Smooth muscle cell (in vitro differentiated cells): Measurements from ENCODE around the gene DNAH8. TPM values are rescaled to one million over a fixed set of nuclear protein-coding genes. Genes with fewer than 3 reads are reported as not detected.

Experiments
- DNase-seq: peaks from one replicate; lab custom pipeline; 2025; ENCODE audit not compliant: unreplicated experiment; lab: John Stamatoyannopoulos, UW
- H2AFZ ChIP-seq: fragments of 200-600 bp; sonication (generic); 2 replicates; pipeline ENCODE4 v1.6.0; 2016; ENCODE audit warnings: antibody characterized with exemption, low read depth, mild to moderate bottlenecking
- H3F3A ChIP-seq: fragments of 200-600 bp; sonication (generic); 2 replicates; pipeline ENCODE4 v1.6.0; 2017; ENCODE audit warnings: antibody characterized with exemption, low read depth
- H3K27ac ChIP-seq: fragments of 200-600 bp; sonication (generic); 2 replicates; pipeline ENCODE4 v1.5.1; 2016; ENCODE audit warnings: low read depth, mild to moderate bottlenecking
- H3K27me3 ChIP-seq: fragments of 200-600 bp; sonication (generic); 2 replicates; pipeline ENCODE4 v1.6.1; 2016; ENCODE audit warnings: low read depth, mild to moderate bottlenecking
- H3K36me3 ChIP-seq: fragments of 200-600 bp; sonication (generic); 2 replicates; pipeline ENCODE4 v1.5.1; 2016; ENCODE audit warnings: low read depth
- H3K4me1 ChIP-seq: fragments of 200-600 bp; sonication (generic); 2 replicates; pipeline ENCODE4 v1.5.1; 2016; ENCODE audit warnings: low read depth
- H3K4me2 ChIP-seq: fragments of 200-600 bp; sonication (generic); 2 replicates; pipeline ENCODE4 v1.6.0; 2016; ENCODE audit warnings: mild to moderate bottlenecking
- H3K4me3 ChIP-seq: fragments of 200-600 bp; sonication (generic); 2 replicates; pipeline ENCODE4 v1.5.1; 2016; ENCODE audit warnings: mild to moderate bottlenecking
- H3K79me2 ChIP-seq: fragments of 200-600 bp; sonication (generic); 2 replicates; pipeline ENCODE4 v1.6.0; 2016; ENCODE audit warnings: low read depth, mild to moderate bottlenecking
- H3K9ac ChIP-seq: fragments of 200-600 bp; sonication (generic); 2 replicates; pipeline ENCODE4 v1.6.0; 2016; ENCODE audit warnings: low read depth
- H3K9me3 ChIP-seq: fragments of 200-600 bp; sonication (generic); replicated peaks from 2 replicates; pipeline ENCODE4 v1.5.1; 2016; ENCODE audit warnings: low read depth
- H4K20me1 ChIP-seq: fragments of 200-600 bp; sonication (generic); 2 replicates; pipeline ENCODE4 v1.6.0; 2016; ENCODE audit warnings: low read depth
- WGBS: methylation state at CpG from one replicate; pipeline ENCODE4 v1.1.7; 2016; ENCODE audit warnings: low lambda C conversion rate; 5-methylcytosine and 5-hydroxymethylcytosine counted together
- polyA plus RNA-seq: library from polyadenylated mRNA; unstranded; fragments of >200 nt; fragmentation: Nextera tagmentation; extraction: Ambion mirVana; gene quantifications from 2 replicates; pipeline ENCODE4 v1.2.1, GENCODE V29; 2016
- total RNA-seq: library from RNA; depleted of rRNA; stranded (reverse); fragments of >200 nt; gene quantifications from 2 replicates; pipeline ENCODE4 v1.2.3, GENCODE V29; 2014
- TF ChIP-seq, protein P1 (sequence below): fragments of 200-600 bp; sonication (generic); IDR thresholded peaks from 2 replicates; pipeline ENCODE4 v1.5.1; 2017; ENCODE audit warnings: borderline replicate concordance, mild to moderate bottlenecking, antibody characterized with exemption; ENCODE audit not compliant: insufficient read depth, poor library complexity, severe bottlenecking

Gene DNAH8
- total and polyA plus RNA-seq, 2 experiments from 2014 or later, result not detected

DNA sequence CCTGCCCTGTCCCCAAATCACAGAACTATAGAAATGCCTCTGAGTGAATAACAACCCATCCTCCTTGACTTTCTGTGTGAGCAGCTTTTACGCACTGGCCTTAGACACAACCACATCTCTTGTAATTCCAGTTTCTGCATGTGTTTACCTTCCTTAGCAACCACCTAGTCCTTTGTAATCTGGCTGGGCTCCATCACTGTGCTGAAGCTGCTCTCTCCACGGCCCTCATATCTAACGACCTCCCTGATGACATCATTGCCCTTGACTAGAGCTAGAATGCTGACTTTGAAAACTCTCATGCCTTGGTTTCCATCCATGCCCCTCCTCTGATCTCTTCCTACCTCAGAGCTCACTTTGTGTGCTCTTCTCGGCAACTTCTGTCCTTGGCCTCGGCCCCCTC lies 303.0 kb downstream of the DNAH8 start:
- Histone ChIP-seq H3K27me3 (peaks cover 48% of the 10 kb centered on the region), H3K79me2 (no peaks in the 10 kb centered on the region), H3K9ac (no peak overlapping the region), H3K27ac (no peak overlapping the region), H3K4me3 (no peak overlapping the region), H3K4me2 (no peak overlapping the region), H3F3A (no peaks in the 10 kb centered on the region), H3K4me1 (no peaks in the 10 kb centered on the region), H2AFZ (no peak overlapping the region), H3K9me3 (no peaks in the 10 kb centered on the region), H4K20me1 (no peaks in the 10 kb centered on the region), H3K36me3 (no peaks in the 10 kb centered on the region)
- 78% methylated on average over 5 of the region's 5 CpGs for WGBS
- TF ChIP-seq, protein P1, sequence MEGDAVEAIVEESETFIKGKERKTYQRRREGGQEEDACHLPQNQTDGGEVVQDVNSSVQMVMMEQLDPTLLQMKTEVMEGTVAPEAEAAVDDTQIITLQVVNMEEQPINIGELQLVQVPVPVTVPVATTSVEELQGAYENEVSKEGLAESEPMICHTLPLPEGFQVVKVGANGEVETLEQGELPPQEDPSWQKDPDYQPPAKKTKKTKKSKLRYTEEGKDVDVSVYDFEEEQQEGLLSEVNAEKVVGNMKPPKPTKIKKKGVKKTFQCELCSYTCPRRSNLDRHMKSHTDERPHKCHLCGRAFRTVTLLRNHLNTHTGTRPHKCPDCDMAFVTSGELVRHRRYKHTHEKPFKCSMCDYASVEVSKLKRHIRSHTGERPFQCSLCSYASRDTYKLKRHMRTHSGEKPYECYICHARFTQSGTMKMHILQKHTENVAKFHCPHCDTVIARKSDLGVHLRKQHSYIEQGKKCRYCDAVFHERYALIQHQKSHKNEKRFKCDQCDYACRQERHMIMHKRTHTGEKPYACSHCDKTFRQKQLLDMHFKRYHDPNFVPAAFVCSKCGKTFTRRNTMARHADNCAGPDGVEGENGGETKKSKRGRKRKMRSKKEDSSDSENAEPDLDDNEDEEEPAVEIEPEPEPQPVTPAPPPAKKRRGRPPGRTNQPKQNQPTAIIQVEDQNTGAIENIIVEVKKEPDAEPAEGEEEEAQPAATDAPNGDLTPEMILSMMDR, result no peak
- no peak for DNase-seq

DNA sequence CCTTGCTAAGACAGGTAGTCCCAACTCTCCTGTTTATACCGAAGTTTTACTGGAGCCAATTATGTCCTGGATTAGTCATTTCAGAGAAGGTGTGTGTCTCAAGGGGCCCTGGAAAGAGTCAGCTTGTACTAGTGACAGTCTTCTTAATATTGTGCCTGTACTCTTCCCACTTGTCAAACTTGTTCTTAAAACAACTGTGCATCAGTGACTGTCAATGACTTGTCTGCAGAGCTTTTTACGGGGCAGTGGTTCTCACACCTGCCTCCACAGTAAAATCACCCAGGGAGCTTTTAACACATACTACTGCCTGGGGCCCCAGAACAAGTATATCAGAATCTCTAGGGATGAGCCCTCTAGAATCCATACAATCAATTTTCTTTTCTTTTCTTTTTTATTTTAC lies 305.0 kb downstream of the DNAH8 start:
- Histone ChIP-seq H3K9ac (no peak overlapping the region), H3K4me1 (no peaks in the 10 kb centered on the region), H3K27ac (no peak overlapping the region), H2AFZ (no peak overlapping the region), H3K36me3 (no peaks in the 10 kb centered on the region), H3F3A (no peaks in the 10 kb centered on the region), H3K79me2 (no peaks in the 10 kb centered on the region), H3K9me3 (no peaks in the 10 kb centered on the region), H3K27me3 (peaks cover 42% of the 10 kb centered on the region), H4K20me1 (no peaks in the 10 kb centered on the region), H3K4me3 (no peak overlapping the region), H3K4me2 (no peak overlapping the region)
- WGBS, result 67% methylated on average over 2 of the region's 2 CpGs
- TF ChIP-seq, protein P1, result no peak
- no peak for DNase-seq

DNA sequence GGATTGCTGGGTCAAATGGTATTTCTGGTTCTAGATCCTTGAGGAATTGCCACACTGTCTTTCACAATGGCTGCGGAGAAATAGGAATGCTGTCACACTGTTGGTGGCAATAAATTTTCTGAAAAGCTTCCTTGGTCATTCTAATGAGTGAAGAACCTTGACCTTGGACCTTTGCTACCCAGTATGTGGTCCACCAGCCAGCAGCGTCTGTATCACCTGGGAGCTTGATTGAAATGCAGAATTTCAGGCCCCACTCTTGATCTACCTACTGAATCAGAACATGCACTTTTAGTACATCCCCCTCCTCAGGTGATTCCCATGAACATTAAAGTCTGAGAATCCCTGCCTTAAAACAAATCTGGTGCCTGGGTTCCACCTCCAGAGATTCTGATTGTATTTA lies 305.9 kb downstream of the DNAH8 start:
- WGBS, result 48% methylated on average over 2 of the region's 2 CpGs
- TF ChIP-seq, protein P1, result no peak
- Histone ChIP-seq H3F3A (no peaks in the 10 kb centered on the region), H3K27me3 (peaks cover 39% of the 10 kb centered on the region), H3K27ac (no peak overlapping the region), H3K4me1 (no peaks in the 10 kb centered on the region), H4K20me1 (no peaks in the 10 kb centered on the region), H3K9me3 (no peaks in the 10 kb centered on the region), H3K4me2 (no peak overlapping the region), H3K4me3 (no peak overlapping the region), H3K79me2 (no peaks in the 10 kb centered on the region), H2AFZ (no peak overlapping the region), H3K36me3 (no peaks in the 10 kb centered on the region), H3K9ac (no peak overlapping the region)
- no peak for DNase-seq

DNA sequence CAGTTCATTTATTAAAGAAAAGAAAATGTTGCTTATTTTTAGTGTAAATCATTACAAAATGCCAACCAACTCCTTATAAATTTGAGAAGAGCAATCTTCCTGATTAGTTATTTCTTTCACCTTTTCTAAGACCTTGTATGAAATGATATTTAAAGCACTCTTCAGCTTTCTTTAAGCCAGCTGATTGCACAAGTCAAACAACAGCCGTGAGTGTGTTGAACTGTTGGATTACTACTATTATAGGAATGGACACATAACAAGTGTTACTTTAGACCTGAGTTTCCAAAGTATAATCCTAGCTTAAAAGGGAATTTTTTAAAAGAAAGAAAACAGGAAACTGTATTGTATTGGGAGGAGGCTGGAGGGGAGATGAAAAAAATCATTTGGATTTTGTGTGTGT lies 306.7 kb downstream of the DNAH8 start:
- DNase-seq, result no peak
- H2AFZ ChIP-seq, result no peak overlapping the region
- no peak overlapping the region for H3K4me2 ChIP-seq
- no peak overlapping the region for H3K9ac ChIP-seq
- H3K9me3 ChIP-seq, result no peaks in the 10 kb centered on the region
- TF ChIP-seq, protein P1, result no peak
- no peaks in the 10 kb centered on the region for H4K20me1 ChIP-seq
- H3K36me3 ChIP-seq, result no peaks in the 10 kb centered on the region
- no peaks in the 10 kb centered on the region for H3K79me2 ChIP-seq
- no peaks in the 10 kb centered on the region for H3K4me1 ChIP-seq
- no peak overlapping the region for H3K27ac ChIP-seq
- 67% methylated on average over 1 of the region's 1 CpG for WGBS
- H3K27me3 ChIP-seq, result peaks cover 39% of the 10 kb centered on the region
- H3F3A ChIP-seq, result no peaks in the 10 kb centered on the region
- no peak overlapping the region for H3K4me3 ChIP-seq
